ENCODE data around the gene PLA2G2D. TPM values are rescaled to one million over a fixed set of nuclear protein-coding genes. Genes with fewer than 3 reads are reported as not detected.

The PLA2G2D gene
- total and polyA plus RNA-seq, 2 experiments from 2014 or later = not detected

DNA sequence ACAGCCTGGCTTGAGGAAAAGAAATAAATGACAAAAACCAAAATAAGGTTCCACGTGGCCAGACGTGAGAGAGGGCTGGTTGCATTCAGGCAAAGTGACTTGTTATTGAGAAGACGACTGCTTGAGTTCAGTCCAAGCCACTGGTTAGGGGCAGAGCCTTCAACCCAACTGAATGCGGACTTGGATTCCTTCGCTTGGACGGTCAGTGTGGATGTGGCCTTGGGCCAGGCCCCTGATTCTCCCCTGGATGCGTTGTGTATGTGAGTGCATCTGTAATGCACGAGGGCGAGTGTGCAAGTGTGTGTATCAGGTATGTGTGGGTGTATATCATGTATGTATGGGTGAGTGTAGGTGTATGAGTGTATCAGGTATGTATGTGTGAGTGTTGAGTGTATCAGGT is 21.7 kb upstream of the PLA2G2D start:
- no peak for DNase-seq (ENCODE audit: low spot score)
- Histone ChIP-seq H3K4me3 (no peak overlapping the region), H3K9me2 (replicated peaks; ENCODE audit: insufficient read depth) (no peaks in the 10 kb centered on the region), H2AFZ (no peak overlapping the region), H3K4me2 (no peak overlapping the region), H4K20me1 (ENCODE audit: insufficient read depth, poor library complexity, severe bottlenecking) (no peaks in the 10 kb centered on the region), H3K4me1 (ENCODE audit: insufficient read depth) (no peaks in the 10 kb centered on the region), H3K27me3 (no peaks in the 10 kb centered on the region), H3K36me3 (replicated peaks; ENCODE audit: insufficient read depth, low read depth) (no peaks in the 10 kb centered on the region), H3K27ac (no peak overlapping the region), H3K79me2 (no peaks in the 10 kb centered on the region), H3K9me3 (ENCODE audit: low read depth) (no peaks in the 10 kb centered on the region)
- WGBS (ENCODE audit: low lambda C conversion rate, missing lambda C conversion rate) = 88% methylated on average over 9 of the region's 9 CpGs
- no peak for TF ChIP-seq EZH2 (IDR thresholded peaks at IDR 0.05; ENCODE audit: borderline replicate concordance)
- no peak for TF ChIP-seq EZH2phosphoT487 (IDR thresholded peaks at IDR 0.05; ENCODE audit: low read depth, severe bottlenecking, unreplicated experiment)
- TF ChIP-seq, protein P1, sequence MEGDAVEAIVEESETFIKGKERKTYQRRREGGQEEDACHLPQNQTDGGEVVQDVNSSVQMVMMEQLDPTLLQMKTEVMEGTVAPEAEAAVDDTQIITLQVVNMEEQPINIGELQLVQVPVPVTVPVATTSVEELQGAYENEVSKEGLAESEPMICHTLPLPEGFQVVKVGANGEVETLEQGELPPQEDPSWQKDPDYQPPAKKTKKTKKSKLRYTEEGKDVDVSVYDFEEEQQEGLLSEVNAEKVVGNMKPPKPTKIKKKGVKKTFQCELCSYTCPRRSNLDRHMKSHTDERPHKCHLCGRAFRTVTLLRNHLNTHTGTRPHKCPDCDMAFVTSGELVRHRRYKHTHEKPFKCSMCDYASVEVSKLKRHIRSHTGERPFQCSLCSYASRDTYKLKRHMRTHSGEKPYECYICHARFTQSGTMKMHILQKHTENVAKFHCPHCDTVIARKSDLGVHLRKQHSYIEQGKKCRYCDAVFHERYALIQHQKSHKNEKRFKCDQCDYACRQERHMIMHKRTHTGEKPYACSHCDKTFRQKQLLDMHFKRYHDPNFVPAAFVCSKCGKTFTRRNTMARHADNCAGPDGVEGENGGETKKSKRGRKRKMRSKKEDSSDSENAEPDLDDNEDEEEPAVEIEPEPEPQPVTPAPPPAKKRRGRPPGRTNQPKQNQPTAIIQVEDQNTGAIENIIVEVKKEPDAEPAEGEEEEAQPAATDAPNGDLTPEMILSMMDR (IDR thresholded peaks at IDR 0.05; ENCODE audit: poor library complexity) = no peak

DNA sequence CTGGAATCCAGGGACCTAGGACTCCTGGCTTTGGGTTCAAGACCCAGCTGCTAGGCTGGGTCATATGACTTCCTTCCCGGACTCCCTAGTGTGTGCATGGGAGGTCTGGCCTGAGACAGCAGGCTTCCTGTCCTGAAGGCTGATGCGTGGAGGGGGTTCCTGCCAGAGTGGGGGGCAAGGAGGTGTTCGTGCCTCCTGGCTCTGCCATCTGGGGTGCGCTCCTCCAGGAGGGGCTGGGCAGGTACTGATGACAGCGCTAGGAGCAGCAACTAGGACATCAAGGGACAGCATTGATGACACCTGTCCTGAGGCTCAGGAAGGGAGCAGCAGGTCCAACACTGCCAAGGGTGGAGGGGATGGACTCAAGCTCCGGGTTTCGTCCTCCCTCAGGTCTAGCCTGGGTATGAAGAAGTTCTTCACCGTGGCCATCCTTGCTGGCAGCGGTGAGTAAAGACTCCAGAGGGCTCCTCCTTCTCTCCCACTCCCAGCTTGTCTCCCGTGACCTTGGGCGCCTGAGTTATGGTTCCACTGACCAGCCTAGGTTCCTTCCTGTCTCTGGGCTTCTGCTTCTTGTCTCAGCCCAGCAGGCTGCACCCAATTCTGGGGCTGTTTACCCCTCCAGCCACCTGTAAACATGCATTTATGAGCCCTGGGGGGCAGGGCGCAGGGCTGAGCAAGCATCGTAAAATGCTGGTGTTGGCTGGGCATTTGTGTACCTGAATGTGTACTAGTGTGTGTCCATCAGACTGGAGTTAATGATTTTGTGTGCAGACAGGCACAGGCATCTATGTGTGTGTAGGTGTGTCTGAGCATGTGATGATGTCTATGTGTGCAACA is 20.7 kb upstream of the PLA2G2D start:
- no peaks in the 10 kb centered on the region for H4K20me1 ChIP-seq (ENCODE audit: insufficient read depth, poor library complexity, severe bottlenecking)
- WGBS (ENCODE audit: low lambda C conversion rate, missing lambda C conversion rate) = 86% methylated on average over 13 of the region's 13 CpGs
- H3K27ac ChIP-seq = no peak overlapping the region
- H3K4me1 ChIP-seq (ENCODE audit: insufficient read depth) = no peaks in the 10 kb centered on the region
- H2AFZ ChIP-seq = no peak overlapping the region
- no peaks in the 10 kb centered on the region for H3K36me3 ChIP-seq (replicated peaks; ENCODE audit: insufficient read depth, low read depth)
- no peak overlapping the region for H3K4me3 ChIP-seq
- H3K79me2 ChIP-seq = no peaks in the 10 kb centered on the region
- no peaks in the 10 kb centered on the region for H3K27me3 ChIP-seq
- no peak for DNase-seq (ENCODE audit: low spot score)
- H3K9me3 ChIP-seq (ENCODE audit: low read depth) = no peaks in the 10 kb centered on the region
- TF ChIP-seq, protein P1 (IDR thresholded peaks at IDR 0.05; ENCODE audit: poor library complexity) = no peak
- TF ChIP-seq EZH2 (IDR thresholded peaks at IDR 0.05; ENCODE audit: borderline replicate concordance) = no peak
- no peak for TF ChIP-seq EZH2phosphoT487 (IDR thresholded peaks at IDR 0.05; ENCODE audit: low read depth, severe bottlenecking, unreplicated experiment)
- H3K9me2 ChIP-seq (replicated peaks; ENCODE audit: insufficient read depth) = no peaks in the 10 kb centered on the region
- H3K4me2 ChIP-seq = no peak overlapping the region

DNA sequence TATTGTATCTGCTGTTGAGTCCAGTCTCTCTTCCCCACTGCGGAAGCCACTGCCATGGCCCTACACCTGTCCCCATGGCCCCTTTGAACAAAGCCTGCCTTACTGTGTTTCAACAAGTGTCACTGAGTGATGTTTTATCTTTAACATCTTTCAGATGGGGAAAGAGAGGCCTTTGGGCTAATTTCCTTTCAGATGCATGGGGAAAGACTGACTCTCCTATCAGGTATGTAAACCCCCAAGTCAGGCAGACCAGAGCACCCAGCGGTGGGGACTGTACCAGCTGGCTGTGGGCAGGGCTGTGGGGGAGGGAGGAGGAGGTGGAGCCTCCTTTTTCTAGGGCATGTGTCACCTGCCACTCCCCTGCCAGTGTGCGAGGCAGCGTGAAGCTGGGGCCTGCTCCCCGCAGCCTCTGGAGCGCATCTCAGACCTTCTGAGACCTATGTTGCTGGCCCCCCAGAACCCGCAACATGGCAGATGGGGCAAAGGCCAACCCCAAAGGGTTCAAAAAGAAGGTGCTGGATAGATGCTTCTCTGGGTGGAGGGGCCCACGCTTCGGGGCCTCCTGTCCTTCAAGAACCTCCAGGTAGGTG is 19.7 kb upstream of the PLA2G2D start, which contains the start of gene PLA2G2F:
Gene PLA2G2F, plus strand, starts transcription at position 363 of the 590 bp plus-strand sequence. Its CDS starts 105 bp downstream, at position 468.
- Histone ChIP-seq H3K27ac (no peak within 1 kb of the TSS), H3K9me3 (ENCODE audit: low read depth) (no peaks in the 10 kb centered on the region), H4K20me1 (ENCODE audit: insufficient read depth, poor library complexity, severe bottlenecking) (no peaks in the 10 kb centered on the region)

More for the DNA sequence above, 19.7 kb upstream of the PLA2G2D start, which contains the start of gene PLA2G2F:
- Histone ChIP-seq H3K4me2 (no peak within 1 kb of the TSS), H3K79me2 (no peaks in the 10 kb centered on the region), H3K9me2 (replicated peaks; ENCODE audit: insufficient read depth) (no peaks in the 10 kb centered on the region), H3K4me3 (no peak within 1 kb of the TSS), H3K4me1 (ENCODE audit: insufficient read depth) (no peaks in the 10 kb centered on the region), H3K36me3 (replicated peaks; ENCODE audit: insufficient read depth, low read depth) (no peaks in the 10 kb centered on the region), H2AFZ (no peak within 1 kb of the TSS), H3K27me3 (no peaks in the 10 kb centered on the region)
- no peak for DNase-seq (ENCODE audit: low spot score)
- no peak for TF ChIP-seq EZH2 (IDR thresholded peaks at IDR 0.05; ENCODE audit: borderline replicate concordance)
- TF ChIP-seq, protein P1 (IDR thresholded peaks at IDR 0.05; ENCODE audit: poor library complexity) = no peak
- TF ChIP-seq EZH2phosphoT487 (IDR thresholded peaks at IDR 0.05; ENCODE audit: low read depth, severe bottlenecking, unreplicated experiment) = no peak
- 93% methylated on average over 9 of the region's 9 CpGs for WGBS (ENCODE audit: low lambda C conversion rate, missing lambda C conversion rate)
